SKM-1 (cell line): ENCODE data around the gene LCE3A.

Experiments
- DNase-seq: peaks from one replicate; lab custom pipeline; 2025; ENCODE audit not compliant: unreplicated experiment; lab: John Stamatoyannopoulos, UW

The LCE3A gene

GRCh38 chr1:152577168-152577567 lies 45.7 kb downstream of the LCE3A start:
- no peak for DNase-seq
